IPS DF 4.7 (cell line): Measurements from ENCODE around the gene USP30.
"Not testable (repeated sequence)": the region's sequence is repeated elsewhere in the genome, so short reads cannot be mapped to it uniquely, and the experiment has no call there.

Experiments
- DNase-seq: peaks from one replicate; pipeline ENCODE4 v3.0.0-alpha.2; 2013; ENCODE audit warnings: low spot score; ENCODE audit errors: extremely low read depth

Gene USP30

DNA sequence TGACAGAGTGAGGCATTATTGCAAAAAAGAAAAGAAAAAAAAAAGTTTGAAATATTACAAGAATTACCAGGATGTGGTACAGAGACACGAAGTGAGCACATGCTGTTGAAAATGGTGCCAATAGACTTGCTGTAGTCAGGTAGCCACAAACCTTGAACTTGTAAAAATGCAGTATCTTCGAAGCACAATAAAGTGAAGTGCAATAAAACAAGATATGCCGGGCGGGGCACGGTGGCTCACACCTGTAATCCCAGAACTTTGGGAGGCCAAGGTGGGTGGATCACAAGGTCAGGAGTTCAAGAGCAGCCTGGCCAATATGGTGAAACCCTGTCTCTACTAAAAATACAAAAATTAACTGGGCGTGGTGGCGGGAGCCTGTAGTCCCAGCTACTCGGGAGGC lies 2.6 kb upstream of the USP30 start:
- not testable (repeated sequence) for DNase-seq

DNA sequence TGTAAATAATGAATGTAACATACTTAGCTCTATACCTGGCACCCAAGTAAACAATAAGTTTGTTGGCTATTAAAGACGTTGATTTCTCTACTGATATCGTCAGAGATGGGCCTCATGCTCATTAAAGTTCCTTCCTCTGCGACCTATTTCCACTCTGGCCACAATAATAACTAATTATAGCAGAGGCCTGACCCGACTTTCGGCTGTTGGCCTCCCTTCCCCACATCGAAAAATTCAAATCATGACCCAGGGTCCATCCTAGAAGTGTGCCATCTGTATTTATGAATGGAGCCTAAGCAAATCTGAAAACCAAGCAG lies 321 bp upstream of the USP30 start:
- no peak for DNase-seq

DNA sequence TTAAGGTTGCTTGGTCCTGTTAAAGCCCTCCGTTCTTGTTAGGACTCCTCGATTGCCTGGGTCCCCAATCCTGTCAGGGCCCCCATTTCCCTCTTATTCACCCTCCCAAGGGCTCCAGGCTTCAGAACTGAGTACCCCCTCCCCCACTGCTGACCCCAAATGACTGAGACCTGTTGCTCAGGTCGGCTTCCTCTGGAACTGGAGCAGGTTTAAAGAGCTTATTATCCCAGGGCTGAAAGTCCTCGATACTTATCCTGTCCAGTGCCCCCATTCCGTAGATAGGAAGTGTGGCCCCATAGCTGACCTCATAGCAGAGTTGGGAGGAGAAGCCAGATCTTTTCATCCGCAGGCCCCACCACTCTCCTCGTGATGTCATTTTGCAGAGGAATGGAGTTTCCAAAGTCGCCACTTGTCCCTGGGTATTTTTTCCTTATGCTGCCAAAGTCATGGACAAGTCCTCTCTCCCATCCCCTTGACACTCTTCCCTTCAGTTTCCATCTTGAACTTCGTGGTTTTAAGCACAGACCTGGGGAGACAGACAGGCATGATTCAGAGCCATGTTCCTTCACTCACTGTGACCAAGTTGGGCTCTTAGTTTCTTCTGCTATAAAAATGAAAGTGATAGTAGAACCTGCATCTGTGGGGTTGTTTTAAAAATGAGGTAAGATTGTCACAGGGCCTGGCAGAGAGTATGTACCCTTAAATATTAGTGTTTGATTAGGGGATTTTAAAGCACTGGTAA lies 1.2 kb downstream of the USP30 start:
- no peak for DNase-seq

DNA sequence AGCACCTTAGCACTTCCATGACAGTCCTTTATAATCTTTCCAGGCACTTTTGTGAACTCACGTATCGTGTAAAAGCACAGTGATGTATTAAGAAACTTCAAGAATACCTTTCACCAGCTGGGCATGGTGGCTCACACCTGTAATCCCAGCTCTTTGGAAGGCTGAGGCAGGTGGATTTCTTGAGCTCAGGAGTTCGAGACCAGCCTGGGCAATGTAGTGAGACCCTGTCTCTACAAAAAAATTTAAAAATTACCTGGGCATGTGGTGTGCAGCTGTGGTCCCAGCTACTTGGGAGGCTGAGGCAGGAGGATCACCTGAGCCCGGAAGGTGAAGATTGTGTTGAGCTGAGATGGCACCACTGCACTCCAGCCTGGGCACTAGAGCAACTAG lies 1.7 kb downstream of the USP30 start:
- not testable (repeated sequence) for DNase-seq

DNA sequence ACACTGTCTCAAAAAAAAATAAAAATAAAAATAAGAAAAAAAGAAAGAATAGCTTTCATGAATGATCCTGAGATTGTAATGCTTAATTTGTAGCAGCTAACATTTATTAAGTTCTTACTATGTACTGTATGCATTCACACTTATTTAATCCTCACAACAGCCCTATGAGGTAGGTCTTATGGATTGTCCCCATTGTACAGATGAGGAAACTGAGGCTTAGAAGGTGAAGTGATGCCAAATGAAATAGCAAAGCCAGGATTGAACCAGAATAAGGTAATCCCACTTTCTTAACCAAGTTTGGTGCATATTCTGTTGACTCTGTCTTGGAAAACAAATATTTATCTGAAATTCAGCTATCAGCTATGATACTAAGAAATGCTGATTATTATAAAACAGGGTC lies 2.1 kb downstream of the USP30 start:
- no peak for DNase-seq

DNA sequence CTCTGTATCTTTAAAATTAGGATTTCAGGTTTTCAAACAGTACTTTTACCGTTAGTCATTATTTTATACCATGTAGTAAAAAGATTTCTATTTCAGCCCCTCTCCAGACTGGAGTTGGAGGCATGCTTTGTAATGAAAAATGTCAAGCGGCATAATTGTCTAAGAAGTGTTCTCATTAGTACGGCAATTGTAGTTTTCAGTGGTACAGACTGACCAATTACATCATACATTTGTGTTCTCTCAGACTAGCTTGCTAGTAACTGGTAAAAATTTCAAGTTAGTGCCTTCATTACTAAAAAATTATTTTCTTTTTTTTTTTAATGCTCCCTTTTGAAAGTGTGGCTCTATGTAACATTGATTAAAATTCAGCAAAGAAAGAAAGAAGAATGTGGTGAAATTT lies 4.5 kb downstream of the USP30 start:
- no peak for DNase-seq

DNA sequence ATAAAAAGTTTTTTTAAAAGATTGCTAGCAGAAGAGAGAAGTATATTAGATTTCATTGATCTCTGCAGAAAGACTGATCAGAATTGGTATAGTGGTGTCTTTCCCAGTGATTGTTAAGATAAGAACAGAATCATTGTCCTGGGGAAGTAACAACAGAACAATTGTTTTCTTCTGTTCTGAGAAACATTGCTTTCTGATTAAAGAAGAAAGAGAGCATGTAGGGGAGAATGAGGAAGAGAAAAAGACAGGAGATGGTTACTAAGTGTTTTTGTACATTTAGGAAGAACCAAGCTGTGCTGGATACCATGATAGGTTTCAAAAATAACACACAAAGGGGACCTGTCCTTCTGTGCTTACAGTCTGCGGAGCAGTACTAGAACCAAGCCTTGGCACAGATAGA lies 5.0 kb downstream of the USP30 start:
- DNase-seq: no peak

DNA sequence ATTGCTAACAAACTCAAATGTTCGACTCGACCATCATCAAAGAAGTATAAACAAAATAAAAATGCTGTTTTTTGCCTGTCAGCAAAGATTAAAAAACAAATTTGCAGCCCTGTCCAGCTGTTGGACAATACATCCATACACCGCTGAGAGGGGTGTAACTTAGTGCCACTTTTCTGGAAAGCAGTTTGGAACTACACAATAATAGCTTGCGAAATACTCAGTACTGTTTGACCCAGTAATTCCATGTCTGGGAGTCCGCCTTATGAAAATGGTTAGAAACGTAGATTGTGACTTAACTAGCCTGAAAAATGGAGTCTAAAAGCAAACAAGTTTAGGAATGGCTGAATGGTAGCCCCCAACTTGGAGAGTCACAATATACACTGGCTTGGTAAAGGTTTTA lies 6.4 kb downstream of the USP30 start:
- DNase-seq: no peak

DNA sequence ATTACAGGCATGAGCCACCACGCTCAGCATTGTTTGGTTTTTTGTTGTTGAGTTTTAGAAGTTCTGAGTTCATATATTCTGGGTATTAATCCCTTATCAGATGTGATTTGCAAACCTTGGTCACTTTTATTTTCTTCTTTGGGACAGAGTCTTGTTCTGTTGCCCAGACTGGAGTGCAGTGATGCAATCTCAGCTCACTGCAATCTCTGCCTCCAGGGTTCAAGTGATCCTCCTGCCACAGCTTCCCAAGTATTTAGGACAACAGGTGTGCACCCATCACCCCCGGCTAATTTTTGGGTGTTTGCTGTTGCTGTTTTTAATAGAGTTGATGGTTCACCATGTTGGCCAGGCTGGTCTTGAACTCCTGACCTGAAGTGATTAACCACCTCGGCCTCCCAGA lies 11.8 kb downstream of the USP30 start:
- no peak for DNase-seq

DNA sequence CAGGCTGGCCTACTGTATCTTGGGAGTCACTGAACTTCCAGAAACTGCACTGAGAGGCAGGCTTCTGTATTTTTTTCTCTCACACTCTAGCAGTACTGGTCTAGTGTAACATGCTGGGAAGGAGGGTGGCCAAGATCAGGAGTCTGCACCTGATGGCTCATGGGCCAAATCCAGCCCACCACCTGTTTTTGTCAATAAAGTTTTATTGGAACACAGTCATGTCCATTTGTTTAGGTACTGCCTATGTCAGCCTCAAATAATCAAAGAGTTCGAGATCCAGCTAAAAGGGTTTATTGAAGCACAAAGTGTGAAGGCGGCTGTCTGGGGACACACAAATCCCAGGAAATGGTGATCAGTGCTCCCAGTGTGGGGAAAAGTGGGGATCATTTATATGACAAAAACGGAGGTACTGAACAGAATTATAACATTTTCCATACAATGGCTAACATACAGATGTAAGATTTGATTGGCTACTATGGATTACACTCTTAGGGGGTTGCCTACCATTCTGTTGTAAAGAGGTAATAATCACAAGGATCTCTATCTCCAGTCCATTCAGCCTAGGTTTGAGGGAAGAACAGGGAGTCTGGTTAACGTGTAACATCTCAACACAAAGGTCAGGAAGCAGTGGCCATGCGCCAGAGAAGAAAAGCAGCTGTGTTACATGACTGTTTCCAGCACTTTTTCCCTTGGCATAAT lies 12.9 kb downstream of the USP30 start:
- DNase-seq: no peak

DNA sequence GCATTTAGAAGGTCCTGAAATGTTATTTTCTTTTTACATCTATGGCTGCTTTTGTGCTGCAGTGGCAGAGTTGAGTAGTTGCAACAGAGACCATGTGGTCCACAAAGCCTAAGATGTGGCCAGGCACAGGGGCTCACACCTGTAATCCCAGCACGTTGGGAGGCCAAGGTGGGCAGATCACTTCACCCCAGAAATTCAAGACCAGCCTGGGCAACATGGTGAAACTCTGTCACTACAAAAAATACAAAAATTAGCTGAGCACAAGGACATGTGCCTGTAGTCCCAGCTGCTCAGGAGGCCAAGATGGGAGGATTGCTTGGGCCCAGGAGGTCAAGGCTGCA lies 13.4 kb downstream of the USP30 start:
- no peak for DNase-seq

DNA sequence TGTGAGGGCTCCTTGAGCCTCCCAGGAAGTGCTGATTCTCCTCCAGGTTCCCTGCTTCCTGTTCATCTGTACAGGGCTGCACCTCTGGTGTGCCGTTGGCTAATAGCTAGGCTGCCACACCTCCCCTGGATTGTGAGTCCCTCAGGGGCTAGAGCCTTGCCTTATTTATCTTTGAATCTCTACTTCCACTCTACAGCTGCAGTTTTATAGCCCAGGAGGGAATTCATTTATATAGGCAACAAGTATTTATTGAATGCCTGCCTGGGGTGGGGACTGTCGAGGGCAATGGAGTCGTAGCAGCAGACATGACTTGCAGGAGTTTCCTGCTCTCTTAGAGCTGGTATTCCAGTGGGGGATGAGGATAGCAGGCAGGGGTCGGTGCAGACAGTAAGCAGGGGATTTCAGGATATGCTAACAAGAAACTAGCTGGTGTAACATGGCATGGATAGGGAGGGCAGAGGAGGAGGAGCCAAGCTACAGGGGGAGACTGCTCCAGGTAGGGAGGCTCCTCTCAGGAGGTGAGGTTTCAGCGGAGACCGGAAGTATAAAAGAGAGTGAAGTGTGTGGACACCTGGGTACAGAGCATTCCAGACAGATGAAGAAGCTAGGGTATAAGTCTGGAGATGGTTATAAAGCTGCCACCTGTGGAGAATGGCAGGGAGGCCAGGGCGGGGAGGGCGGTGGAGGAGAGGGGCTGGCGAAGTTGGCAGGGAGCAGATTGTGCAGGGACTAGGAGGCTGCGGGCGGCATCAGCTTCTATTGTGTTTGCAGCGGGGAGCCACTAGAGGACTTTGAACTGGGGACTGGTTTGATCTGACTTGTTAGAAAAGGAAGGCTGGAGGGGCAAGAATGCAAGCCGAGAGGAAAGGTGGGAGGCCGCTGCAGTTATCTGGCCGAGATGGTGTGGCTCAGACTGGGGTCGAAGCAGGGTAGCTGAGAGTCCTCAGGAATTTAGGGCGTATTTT lies 17.2 kb downstream of the USP30 start:
- DNase-seq: peak; percentile 28

DNA sequence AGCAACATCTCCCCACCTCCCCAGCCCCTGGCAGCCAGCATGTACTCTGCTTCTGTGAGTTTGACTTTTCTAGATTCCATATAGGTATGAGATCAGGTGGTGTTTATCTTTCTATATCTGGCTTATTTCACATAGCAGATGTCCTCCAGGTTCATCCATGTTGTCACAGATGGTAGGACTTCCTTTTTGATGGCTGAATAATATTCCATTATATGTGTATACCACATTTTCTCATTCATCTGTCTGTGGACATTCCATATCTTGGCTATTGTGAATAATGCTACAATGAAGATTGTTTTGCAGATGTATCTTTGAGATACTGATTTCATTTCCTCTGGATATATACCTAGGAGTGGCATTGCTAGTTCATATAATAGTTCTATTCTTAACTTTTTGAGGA lies 22.5 kb downstream of the USP30 start:
- no peak for DNase-seq

DNA sequence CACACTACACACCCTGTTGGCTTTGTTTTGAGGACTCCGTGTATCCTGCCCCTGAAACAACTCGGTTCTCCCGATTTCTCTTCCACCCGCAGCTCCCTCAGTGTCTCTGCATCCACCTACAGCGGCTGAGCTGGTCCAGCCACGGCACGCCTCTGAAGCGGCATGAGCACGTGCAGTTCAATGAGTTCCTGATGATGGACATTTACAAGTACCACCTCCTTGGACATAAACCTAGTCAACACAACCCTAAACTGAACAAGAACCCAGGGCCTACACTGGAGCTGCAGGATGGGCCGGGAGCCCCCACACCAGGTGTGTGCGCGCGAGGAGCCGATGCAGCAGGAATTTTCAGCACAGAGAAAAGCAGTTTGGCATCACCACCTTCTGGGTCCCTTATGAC lies 30.4 kb downstream of the USP30 start:
- DNase-seq: no peak

DNA sequence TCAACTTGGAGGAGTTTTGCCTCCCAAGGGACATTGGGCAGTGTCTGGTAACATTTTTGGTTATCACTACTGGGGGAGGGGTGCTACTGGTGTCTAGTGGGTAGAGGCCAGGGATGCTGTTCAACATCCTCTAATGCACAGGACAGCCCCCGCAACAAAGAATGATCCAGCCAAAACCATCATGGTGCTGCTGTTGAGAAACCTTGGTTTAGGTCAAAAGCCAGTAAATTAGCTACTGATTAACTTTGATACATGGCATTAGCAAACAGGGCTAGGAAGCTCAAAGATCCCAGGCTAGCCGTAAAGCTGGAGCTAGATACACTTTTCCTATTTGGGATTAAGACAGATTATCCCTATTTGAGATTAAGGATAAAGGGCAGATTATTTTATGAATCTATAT lies 32.0 kb downstream of the USP30 start:
- DNase-seq: no peak

DNA sequence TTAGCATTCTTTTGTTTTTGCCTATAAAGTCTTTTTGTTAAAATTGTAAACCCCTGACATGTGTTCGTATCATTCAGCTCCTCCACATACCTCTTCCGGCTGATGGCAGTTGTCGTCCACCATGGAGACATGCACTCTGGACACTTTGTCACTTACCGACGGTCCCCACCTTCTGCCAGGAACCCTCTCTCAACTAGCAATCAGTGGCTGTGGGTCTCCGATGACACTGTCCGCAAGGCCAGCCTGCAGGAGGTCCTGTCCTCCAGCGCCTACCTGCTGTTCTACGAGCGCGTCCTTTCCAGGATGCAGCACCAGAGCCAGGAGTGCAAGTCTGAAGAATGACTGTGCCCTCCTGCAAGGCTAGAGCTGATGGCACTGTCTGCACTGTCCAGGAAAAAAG lies 33.2 kb downstream of the USP30 start:
- no peak for DNase-seq

DNA sequence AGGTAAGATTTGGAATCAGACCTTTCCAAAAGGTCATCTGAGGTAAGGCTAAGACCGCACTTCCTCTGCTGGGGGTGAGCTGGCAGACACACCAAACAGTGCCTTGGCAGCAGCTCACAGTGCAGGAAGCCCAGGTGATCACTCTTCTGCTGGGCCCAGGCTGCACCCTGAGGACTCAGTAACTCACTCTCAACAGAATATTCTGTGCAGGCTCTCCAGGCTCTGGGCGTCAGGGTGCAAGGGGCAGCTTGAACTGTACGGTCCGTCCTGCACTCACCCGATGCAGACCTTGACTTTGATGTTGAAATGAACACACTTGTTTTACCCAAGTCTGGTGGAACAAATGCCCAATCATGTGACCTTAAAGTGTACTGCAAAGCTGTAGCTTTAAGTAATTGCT lies 34.9 kb downstream of the USP30 start:
- no peak for DNase-seq

DNA sequence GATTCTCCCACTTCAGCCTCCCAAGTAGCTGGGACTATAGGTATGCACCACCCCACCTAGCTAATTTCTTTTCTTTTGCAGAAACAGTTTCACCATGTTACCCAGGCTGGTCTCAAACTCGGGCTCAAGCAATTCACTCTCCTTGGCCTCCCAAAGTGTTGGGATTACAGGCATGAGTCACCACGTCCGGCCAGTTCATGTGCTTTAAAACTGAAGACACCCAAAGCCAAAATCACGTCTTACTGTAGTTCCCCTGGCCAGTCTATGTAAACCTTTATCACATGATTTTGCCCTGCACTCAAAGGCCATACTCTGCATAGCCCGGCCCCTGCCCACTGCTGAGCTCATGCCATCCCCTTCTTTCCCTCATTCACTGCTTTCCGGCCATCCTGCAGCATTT lies 36.4 kb downstream of the USP30 start:
- no peak for DNase-seq

DNA sequence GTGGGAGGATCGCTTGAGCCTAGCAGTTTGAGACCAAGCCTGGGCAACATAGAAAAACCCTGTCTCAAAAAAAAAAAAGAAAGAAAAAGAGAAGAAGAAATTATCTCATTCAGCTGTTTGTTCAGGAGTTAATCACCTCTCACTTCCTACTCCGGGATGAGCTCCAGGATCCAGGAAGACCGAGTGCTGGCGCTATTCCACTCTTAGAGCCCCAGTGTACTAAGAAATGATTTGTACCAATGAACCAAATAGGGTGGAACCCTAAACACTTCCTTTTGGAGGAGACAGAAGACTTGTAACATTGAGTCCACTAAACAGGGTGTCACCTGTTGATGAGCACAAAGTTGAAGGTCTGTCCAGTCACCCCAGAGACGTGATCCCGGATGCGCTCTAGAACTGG lies 37.3 kb downstream of the USP30 start:
- no peak for DNase-seq

DNA sequence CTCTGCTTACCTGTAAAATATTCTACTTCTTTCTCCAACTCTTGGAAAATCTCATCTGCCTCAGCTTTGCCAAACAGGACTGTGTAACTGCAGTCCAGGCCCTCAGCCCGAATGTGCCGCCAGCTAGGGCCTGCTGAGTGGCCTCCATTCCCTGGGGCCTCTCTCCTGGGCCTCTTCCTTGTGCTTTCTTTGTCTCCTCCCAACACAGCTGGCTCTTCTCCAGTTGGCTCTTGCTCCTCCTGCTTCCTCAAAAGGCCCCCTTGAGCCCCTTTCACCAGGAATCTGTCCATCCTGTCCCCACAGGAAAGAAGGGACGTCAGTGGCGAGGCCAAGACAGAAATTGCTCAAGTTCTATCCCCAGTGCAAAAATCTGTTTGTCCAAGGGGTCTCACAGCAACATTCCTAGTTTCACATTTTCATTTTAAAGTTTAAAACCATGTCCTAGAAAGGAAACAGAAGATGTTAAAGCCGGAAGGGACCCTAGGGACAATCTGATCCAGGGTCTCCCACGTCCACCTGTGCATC lies 40.2 kb downstream of the USP30 start:
- no peak for DNase-seq

DNA sequence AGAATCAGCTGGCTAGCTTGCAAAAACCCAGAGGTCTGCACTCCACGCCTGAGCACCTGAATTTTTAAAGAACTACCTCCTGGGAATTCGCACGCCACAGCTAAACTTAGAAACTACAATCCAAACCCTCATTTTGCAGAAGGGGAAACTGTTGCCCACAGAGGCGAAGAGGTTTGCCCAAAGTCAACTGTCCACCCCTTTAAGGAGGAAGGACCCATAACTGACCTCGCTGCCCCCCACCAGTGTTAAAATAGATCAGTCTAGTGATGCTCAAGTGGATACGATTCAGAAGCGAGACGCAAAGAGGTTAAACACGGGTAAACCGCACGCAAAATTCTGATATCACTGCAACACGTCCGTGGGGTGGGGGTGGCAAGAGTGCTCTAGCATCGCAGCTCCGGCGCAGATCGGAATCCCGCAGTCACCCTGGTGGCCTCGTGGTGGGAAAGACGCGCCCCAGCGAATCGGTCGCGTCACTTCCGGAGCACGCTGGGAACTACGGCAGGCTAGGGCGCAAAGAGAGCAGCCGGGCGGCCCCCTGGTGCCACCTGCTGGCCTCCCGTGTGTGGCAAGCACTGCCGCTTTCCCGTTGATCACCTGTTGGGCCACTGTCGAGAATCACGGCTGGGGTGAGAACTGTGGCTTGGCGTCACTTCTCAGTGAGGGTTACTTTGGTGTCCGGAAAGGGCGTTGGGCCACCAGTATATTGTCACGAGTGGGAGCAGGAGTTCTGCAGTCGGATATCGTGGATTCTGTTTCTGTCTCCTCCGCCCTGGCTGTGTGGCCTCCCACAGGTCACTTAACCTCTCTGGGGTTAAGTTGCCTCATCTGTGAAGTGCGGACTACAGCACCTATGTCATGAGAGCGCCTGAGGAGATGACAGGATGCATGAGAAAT lies 40.9 kb downstream of the USP30 start, which contains the start of gene ALKBH2:
TSS of gene ALKBH2 (minus strand) at position 451 of the 897 bp plus-strand sequence. CDS start 686 bp downstream, outside the sequence.
- DNase-seq: no peak
